ENCODE results near the gene CCDC136.

Gene CCDC136

GRCh38 chr7:128777156-128778123 lies 14.3 kb upstream of the CCDC136 start:
- DNase-seq = no peak

GRCh38 chr7:128778946-128779345 lies 12.8 kb upstream of the CCDC136 start:
- no peak for DNase-seq

DNA sequence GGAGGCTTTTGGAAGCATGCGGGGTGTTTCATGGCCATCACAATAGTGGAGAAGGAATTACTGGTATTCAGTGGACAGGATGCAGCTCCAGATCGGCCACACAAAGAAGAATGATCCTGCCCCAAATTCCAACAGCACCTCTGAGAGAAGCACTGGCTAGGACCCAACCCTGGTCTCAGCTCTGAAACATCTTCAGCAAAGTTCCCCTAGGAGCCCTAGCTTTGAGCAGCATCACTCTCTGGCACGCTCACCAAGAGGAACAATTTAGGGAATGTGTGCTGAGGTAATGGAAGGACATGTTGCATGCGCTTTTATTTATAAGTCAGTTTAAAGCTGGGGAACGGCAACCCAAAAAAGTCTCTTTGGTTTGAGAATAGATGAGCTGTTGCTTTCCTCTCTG lies 10.6 kb upstream of the CCDC136 start:
- DNase-seq = no peak

- no peak for DNase-seq
These were observed 9.9 kb upstream of the CCDC136 start for GRCh38 chr7:128781851-128782250.

DNA sequence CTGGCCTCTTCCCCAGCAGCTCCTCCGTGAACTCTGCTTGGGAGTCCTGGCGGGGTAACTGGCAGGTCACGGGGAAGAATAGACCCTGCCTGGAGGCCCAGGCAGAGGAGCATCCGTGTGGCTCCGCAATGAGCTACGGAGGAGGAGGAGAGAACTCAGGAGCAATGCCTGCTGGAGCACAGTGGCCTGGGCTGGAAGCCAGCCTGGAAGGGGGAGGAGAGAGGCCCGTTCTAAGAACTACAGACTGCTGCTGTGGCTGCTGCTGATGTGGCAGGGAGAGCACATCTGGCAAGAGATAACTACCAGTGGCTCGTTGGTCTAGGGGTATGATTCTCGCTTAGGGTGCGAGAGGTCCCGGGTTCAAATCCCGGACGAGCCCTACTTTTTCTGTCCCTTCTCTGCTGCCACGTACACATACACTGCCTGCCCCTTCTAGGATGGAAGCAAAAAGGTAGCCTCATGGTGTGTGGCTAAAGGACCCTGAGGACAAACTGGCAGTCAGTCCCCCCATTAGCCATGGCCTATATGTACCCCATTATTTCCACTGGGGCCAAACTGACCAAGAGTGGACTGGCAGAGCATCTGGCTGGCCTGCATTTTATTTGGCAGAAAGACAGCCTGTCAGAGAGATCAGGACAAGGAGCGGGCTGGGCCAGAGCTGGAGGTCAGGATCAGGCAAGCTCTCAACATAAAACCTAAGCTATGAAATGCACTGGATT lies 8.5 kb upstream of the CCDC136 start:
- DNase-seq = no peak

DNA sequence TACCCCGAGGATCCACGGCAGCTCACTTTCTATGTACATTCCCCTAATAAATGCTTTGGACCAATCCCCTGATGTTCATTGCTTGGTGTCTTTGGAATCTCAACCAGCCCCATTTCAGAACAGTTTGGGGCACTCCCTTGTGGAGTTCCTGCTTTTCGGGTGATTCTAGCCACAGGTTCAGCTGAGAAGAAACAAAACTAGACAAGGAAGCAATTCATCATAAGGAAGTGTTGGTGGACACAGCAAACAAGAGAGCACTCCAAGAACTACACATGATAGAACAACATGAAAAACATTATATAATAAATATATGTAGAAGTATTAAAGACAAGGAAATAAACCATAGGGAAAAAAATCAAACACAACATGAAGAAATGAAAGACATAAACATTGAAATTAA lies 6.0 kb upstream of the CCDC136 start:
- DNase-seq = no peak

DNA sequence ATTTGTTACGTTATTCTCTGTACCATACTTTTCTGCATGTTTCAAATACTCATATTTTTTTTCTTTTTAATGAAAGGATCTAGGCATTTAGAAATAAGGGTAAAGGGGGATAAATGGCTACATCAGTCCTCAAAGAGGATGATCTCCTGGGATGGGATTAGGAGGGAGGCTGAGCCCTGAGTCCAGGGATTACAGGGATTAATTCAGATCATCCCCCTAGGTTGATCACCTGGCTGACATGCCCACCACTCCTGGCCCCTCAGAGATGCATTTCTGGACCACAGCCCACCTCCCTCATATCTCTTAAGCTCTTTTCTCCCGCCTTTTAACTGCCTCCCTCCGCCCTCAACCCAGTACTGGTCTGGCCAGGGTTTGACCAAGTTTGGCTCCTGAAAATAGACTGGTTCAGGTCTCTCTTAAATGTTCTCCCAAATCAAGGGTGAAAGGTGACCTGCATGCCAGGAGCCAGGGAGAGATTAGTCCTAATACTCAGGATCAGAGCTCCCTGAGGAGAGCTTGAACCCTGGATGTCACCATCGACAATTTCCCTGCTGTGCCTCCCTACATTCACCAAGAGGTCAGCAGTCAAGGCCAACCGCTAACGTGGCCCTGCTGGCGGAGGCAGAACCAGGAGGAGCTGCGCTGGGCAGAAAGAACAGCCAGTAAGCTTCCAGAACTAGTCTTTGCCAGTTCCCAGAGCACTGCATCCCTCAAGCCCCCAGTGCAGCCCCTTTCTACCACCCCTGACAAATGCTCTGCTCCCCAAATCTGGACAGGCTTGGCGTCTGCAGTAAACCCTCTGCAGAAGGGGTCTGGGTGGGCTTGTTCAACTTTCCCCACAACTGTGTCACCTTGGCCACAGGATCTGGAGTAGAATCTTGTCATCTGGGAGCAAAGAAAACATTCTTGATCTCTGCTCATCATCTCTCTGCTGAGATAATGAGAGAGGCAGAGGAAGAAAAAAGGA lies 3.0 kb upstream of the CCDC136 start:
- no peak for DNase-seq

DNA sequence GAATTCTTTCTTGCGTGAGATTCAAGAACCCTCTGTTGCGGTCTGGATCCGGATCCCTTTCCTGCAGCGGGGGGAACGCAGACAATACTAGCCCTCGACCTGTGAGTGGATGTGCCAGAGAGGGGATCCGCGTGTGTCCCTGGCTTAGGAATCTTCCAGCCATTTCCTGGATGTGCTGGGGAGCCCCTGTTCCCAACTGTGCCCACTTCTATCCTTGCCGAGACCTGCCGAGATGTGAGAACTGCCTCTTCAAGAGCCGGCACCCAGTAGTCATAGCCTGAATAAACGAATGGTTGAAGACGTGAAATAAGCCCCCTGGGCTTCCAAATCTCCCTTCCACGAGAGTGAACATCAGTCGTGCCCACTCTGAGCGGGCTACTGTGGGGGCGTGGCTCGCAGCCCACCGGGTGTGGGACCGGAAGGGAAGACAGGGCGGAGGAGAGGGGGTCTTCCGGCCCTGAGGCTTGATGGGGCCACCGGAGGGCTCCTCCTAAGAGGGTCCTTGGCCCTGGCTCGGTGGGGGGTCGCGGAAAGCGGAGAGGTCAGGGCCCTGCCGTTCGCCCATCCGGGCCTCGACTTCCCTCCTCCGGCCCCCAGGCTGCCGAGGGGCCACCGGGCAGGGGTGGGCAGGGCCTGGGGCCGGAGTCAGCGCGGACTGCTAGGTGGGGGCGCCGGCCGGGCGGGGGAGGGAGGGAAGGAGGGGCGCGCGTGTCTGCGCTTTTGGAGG lies 1.3 kb upstream of the CCDC136 start:
- DNase-seq = no peak

- no peak for DNase-seq
These were observed 182 bp downstream of the CCDC136 start for GRCh38 chr7:128791972-128792327.

DNA sequence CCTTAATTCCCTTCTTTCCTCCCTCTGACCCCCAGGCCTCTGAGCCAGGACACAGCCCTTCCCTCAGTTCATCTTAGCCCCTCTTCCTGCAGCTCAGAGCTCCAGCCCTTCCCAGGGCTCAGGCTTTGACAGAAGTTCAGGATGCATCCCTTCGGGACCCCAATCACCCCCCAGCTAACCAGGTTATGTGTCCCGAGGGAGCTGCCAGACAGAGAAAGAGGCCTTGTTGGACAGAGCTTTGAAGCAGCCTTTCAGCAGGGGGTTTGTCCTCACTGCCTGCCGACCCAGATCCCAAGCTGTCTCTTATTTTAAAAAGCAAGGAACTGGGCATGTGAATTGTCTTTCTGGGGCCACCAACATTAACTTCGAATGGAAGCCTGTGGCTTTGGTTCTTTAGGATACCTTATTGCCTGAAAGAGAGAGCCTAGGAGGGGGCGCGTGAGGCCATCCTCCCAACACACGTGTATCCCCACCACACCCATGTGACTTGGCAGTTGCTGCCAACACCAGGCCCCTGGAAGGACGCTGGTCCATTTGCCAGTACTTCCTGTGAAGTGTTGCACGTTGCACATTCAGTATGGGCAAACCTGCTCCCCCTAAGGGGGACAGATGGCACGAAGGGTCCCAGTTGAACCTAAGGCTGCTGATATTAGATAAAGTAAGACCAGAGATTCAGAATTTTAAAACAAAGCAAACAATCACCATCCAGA lies 858 bp downstream of the CCDC136 start:
- no peak for DNase-seq

DNA sequence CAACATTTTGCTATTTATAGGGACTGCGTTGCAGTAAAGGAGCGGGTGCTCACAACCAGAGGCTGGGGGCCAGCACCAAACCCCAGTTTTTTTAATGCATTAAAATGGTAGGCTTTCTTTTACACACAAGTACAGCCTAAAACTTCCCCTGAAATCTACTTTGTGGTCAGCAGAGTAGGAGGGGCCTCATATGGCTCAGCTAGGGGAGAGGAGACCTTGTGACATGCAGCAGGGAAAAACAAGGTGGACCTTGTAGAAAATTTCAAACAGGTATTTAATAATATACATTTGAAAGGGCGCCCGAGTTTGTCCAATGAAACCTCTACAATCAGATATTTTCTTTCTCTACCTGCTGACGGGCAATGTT lies 1.4 kb downstream of the CCDC136 start:
- DNase-seq = no peak

- DNase-seq = no peak
These were observed 2.3 kb downstream of the CCDC136 start for GRCh38 chr7:128794020-128794419.

DNA sequence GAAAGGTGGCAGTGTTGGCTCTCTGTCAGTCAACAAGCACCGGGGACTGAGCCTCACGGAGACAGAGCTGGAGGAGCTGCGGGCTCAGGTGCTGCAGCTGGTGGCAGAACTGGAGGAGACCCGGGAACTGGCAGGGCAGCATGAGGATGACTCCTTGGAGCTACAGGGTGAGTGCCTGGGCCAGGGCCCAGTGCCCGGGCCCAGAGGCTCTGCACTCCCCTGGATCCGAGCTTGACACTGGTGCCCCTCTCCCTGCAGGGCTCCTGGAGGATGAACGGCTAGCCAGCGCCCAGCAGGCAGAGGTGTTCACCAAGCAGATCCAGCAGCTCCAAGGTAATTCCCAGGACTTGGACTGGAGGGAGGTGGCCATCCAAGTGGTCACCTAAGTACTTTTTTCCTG lies 2.7 kb downstream of the CCDC136 start:
- no peak for DNase-seq

GRCh38 chr7:128795129-128795528 lies 3.4 kb downstream of the CCDC136 start:
- no peak for DNase-seq

DNA sequence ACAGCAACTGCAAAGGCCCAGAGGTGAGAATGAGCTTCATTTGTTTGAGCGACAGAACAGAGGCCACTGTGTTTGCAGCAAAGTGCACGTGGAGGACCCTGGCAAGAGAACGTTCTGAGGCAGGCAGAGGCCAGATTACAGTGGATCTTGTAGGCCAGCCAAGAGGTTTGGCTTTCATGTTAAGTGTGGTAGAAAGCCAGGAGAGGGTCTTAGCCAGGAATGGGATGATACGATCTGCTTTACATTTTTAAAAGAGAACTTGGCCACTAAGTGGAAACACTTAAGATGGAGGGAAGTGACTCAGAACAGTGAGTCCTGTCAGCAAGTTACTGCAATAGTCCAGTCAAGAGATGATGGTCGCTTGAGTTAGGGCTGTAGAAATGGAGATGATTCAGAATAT lies 4.6 kb downstream of the CCDC136 start:
- DNase-seq = no peak

GRCh38 chr7:128799451-128799850 lies 7.7 kb downstream of the CCDC136 start:
- no peak for DNase-seq

DNA sequence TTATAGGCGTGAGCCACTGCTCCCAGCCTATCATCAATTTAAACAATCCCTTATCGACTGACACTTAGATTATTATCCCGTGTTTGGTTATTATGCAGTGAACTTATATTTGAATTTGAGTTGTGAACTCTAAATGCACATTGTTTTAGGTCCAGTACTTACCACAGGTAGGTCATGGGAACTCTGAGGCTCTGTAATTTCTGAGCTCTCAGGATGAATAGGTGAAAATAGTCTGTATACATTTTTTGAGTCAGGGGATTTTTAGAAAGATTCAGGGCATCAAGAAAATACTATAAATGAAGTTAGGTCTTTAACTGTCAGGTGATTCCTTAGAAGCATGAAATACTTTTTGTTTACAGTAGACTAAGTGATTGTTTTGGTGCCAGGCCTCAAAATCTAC lies 8.8 kb downstream of the CCDC136 start:
- no peak for DNase-seq

GRCh38 chr7:128801003-128801402 lies 9.2 kb downstream of the CCDC136 start:
- DNase-seq = no peak

DNA sequence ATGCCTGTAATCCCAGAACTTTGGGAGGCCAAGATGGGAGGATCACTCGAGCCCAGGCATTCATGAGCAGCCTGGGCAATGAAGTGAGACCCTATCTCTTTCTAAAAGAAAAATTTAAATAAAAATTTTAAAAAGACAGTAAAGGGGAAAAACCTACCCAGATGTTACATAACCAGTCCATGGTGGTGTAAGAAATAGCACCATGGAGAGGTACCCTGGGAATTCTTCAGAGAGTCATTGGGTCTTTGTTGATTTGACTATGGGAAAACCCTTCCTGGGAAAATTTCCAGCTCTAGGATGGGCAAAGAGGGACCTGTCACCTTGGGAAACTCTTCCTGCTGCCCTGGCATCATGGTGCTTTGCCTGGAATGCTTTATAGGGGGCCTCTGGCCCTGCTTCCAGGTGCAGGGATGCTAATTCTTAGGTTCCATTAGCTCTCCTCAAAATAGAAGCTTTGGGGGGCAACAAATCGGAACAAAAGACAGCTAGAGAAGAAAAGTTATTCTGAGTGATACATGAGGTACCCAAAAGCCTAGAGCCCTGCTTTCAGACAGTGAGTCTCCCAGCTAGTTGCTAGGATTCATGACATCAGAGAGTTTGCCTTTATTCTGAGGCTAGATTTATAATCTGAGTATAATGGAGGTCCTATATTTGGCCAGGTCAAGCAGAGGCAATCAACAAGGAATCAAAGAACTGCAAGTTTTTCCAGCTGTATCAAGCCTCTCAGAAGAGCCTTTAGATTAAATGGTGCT lies 10.1 kb downstream of the CCDC136 start:
- DNase-seq = no peak

DNA sequence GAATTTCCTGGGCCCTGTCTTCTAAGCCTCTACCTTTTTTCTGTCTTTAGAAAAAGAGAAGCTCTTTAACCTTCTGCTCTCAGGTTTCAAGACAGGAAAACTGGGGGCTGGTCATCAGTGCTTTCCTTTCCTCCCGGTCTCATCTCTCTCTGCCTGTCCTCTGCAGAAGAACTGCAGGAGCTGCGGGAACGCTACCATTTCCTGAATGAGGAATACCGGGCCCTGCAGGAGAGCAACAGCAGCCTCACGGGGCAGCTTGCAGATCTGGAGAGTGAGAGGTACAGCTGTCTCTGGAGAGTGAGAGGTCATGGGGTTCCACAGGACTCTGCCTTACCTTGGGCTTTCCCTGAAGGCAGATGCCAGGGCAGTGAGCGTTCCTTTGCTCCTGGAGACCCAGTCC lies 12.7 kb downstream of the CCDC136 start:
- DNase-seq = no peak

- no peak for DNase-seq
These were observed 13.5 kb downstream of the CCDC136 start for GRCh38 chr7:128805225-128805624.

Measured in T-helper 9 cell (primary cell).